Immature natural killer cell (primary cell): Measurements from ENCODE around the gene ZNF423. TPM values are rescaled to one million over a fixed set of nuclear protein-coding genes. Genes with fewer than 3 reads are reported as not detected.

Experiments used
- DNase-seq, 3 donors: peaks; one replicate each; pipeline ENCODE4 v3.0.0; 2022; ENCODE audit warnings: mixed read lengths in 1 of 3
- H3K27ac Mint-ChIP-seq, 6 donors: one replicate each; pipeline ENCODE4 v1.8.0; 2020; ENCODE audit warnings: mixed read lengths in 6 of 6, mild to moderate bottlenecking in 5 of 6, inconsistent platforms in 4 of 6, moderate library complexity in 3 of 6
- H3K27me3 Mint-ChIP-seq, 3 donors: one replicate each; pipeline ENCODE4 v1.8.0; 2020 to 2021; ENCODE audit warnings: low read depth in 3 of 3, mild to moderate bottlenecking in 3 of 3, mixed read lengths in 3 of 3, moderate library complexity in 3 of 3, inconsistent platforms in 1 of 3
- H3K36me3 Mint-ChIP-seq, 3 donors: one replicate each; pipeline ENCODE4 v1.8.0; 2020; ENCODE audit warnings: mixed read lengths in 3 of 3, inconsistent platforms in 2 of 3, mild to moderate bottlenecking in 2 of 3
- H3K4me1 Mint-ChIP-seq, 2 donors: one replicate each; pipeline ENCODE4 v1.8.0; 2020; ENCODE audit warnings: inconsistent platforms in 2 of 2, mild to moderate bottlenecking in 2 of 2, mixed read lengths in 2 of 2, moderate library complexity in 1 of 2
- H3K4me3 Mint-ChIP-seq, 5 donors: one replicate each; pipeline ENCODE4 v1.8.0; 2020; ENCODE audit warnings: mild to moderate bottlenecking in 5 of 5, mixed read lengths in 5 of 5, inconsistent platforms in 3 of 5, moderate library complexity in 3 of 5
- H3K9me3 Mint-ChIP-seq, 6 donors: one replicate each; pipeline ENCODE4 v1.8.0; 2020; ENCODE audit warnings: mild to moderate bottlenecking in 6 of 6, mixed read lengths in 6 of 6, inconsistent platforms in 4 of 6, moderate library complexity in 3 of 6
- polyA plus RNA-seq, 3 donors: library from polyadenylated mRNA; unstranded; fragments of 300-500 nt; fragmentation: Illumina TruSeq; gene quantifications; one replicate each; pipeline ENCODE4 v1.2.3, GENCODE V29; 2021

ZNF423 gene
- polyA plus RNA-seq, 3 donors from 2014 or later = not detected

DNA sequence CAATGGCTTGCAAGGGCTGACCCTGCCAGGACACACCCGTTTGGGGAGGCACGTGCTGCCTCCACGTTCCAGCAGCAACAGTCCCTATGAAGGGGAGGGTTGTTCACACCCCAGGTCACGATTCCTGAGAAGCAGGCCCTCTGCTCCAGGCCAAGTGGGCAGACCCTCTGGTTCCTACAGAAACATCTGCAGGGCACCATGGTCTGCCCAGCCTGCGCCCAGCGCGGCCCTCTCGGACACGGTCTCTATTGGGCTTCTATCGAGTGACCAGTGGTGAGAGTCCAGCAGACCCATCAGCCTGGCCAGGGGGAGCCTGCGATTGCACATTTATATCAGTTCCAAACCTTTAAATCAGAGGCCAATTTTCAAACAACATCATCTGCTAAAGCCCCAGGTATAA lies 128.3 kb downstream of the ZNF423 start:
- no peaks in the 10 kb centered on the region for H3K36me3 Mint-ChIP-seq
- no peak overlapping the region for H3K4me3 Mint-ChIP-seq
- H3K4me1 Mint-ChIP-seq = no peaks in the 10 kb centered on the region
- DNase-seq = no peak
- H3K27me3 Mint-ChIP-seq = peaks cover 0 to 3% (median 2%) of the 10 kb centered on the region in 3 donors
- no peak overlapping the region for H3K27ac Mint-ChIP-seq
- peaks cover 0 to 4% (median 0%) of the 10 kb centered on the region in 6 donors for H3K9me3 Mint-ChIP-seq

DNA sequence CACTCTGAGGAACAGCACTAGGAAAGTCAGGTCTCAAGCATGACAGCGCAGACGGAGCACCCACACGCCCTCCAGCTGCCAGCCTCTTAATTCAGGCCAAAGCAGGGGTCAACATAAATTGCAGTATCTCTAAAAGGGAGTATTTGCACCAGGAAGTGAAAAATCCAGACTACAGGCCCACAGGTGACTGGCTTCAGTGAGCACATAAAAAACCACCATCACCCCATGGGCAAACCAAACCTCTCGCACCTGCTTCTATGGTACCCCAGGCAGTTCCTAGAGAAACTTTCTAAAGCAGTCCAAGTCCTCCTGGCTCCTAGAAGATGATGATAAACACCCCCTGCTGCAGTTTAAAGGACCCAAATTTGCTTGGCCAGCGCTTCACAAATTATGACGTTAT lies 129.8 kb downstream of the ZNF423 start:
- no peak overlapping the region for H3K4me3 Mint-ChIP-seq
- DNase-seq = no peak
- H3K4me1 Mint-ChIP-seq = no peaks in the 10 kb centered on the region
- no peak overlapping the region for H3K27ac Mint-ChIP-seq
- peaks cover 0 to 4% (median 0%) of the 10 kb centered on the region in 6 donors for H3K9me3 Mint-ChIP-seq
- H3K36me3 Mint-ChIP-seq = no peaks in the 10 kb centered on the region
- H3K27me3 Mint-ChIP-seq = peaks cover 0 to 3% (median 2%) of the 10 kb centered on the region in 3 donors

DNA sequence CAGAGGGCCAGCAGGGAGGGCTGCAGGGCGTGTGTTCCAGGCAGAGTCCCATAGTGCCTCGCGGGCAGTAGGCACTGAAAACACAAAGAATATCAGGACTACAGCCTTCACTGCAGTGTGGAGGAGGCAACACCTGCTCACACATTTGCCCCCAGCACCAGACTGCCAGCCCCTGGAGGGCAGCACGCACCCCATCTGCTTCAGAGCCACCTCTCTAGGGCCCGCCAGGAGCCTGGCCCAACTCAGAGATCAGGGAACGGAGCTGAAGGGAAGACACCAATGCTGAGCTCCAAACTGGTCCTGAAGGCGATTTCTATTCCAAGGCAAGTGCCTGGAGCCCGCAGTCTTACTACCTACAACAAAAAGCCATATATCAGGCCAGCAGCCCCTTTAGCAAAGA lies 130.3 kb downstream of the ZNF423 start:
- no peak overlapping the region for H3K27ac Mint-ChIP-seq
- no peak overlapping the region for H3K4me3 Mint-ChIP-seq
- no peak for DNase-seq
- no peaks in the 10 kb centered on the region for H3K4me1 Mint-ChIP-seq
- peaks cover 0 to 3% (median 2%) of the 10 kb centered on the region in 3 donors for H3K27me3 Mint-ChIP-seq
- no peaks in the 10 kb centered on the region for H3K36me3 Mint-ChIP-seq
- H3K9me3 Mint-ChIP-seq = peaks cover 0 to 2% (median 0%) of the 10 kb centered on the region in 6 donors

DNA sequence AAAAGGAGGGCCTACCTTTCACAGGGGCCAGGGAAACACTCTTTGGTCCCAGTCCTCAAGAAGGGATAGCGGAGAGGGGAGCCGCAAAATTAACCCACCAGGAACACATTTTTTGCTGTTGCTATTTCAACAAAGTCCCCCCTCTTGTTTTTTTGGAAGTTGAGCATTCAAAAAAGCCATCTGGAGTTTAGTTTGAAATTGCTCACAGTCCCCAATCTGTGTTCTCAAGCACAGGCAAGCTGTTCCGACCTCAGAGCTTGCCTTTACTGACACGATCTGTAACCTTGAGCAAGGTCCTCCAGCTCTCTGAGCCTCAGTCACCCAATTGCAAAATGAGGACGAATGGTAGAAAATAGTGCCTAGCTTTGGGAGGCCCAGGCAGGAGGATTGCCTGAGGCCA lies 131.1 kb downstream of the ZNF423 start:
- no peaks in the 10 kb centered on the region for H3K36me3 Mint-ChIP-seq
- peaks cover 0 to 2% (median 0%) of the 10 kb centered on the region in 6 donors for H3K9me3 Mint-ChIP-seq
- peaks cover 0 to 2% (median 1%) of the 10 kb centered on the region in 3 donors for H3K27me3 Mint-ChIP-seq
- no peak for DNase-seq
- no peaks in the 10 kb centered on the region for H3K4me1 Mint-ChIP-seq
- H3K4me3 Mint-ChIP-seq = no peak overlapping the region
- no peak overlapping the region for H3K27ac Mint-ChIP-seq

DNA sequence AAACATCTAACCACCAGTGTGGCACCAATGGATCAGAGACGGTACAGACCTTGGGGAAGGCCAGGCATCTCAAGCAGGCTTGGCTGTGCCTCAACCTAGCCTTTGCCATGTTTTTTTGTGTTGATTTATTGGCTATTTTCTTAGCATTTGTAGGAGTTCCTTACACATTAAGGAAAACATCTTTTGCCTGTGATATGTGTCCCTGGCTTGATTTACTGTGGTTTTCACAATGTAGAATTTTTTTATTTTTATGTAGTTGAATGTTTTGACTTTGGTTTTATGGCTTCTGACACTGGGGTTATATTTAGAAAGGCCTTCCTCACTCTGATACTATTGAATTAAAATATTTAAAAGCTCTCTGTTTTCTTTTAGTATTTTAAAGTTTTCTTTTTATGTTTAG lies 132.6 kb downstream of the ZNF423 start:
- DNase-seq = no peak
- peaks cover 0 to 2% (median 0%) of the 10 kb centered on the region in 6 donors for H3K9me3 Mint-ChIP-seq
- no peak overlapping the region for H3K27ac Mint-ChIP-seq
- H3K4me3 Mint-ChIP-seq = no peak overlapping the region
- H3K27me3 Mint-ChIP-seq = peaks cover 0 to 2% (median 0%) of the 10 kb centered on the region in 3 donors
- H3K4me1 Mint-ChIP-seq = no peaks in the 10 kb centered on the region
- H3K36me3 Mint-ChIP-seq = no peaks in the 10 kb centered on the region

DNA sequence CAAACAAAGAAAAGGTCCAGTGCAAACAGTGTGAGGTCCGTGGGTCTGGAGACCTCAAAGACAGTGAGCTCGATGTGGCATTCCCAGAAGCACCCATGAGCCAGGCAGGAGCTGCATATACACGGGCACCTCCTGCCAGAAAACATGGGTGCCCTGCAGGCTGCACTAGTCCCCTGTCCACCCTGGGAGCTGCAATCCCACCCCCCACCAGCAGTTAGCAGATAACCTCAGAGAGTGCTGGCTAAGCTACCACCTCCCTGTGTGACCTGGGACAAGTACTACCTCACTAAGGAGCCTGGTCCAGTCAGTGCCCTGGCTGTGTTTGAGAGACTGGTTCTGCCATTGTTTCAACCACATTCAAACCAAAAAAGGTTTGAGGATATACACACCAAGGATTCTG lies 135.7 kb downstream of the ZNF423 start:
- Mint-ChIP-seq H3K27me3 (no peaks in the 10 kb centered on the region), H3K4me3 (no peak overlapping the region), H3K9me3 (peaks cover 0 to under 1% (median 0%) of the 10 kb centered on the region in 6 donors), H3K4me1 (no peaks in the 10 kb centered on the region), H3K36me3 (no peaks in the 10 kb centered on the region), H3K27ac (no peak overlapping the region)
- DNase-seq = no peak

DNA sequence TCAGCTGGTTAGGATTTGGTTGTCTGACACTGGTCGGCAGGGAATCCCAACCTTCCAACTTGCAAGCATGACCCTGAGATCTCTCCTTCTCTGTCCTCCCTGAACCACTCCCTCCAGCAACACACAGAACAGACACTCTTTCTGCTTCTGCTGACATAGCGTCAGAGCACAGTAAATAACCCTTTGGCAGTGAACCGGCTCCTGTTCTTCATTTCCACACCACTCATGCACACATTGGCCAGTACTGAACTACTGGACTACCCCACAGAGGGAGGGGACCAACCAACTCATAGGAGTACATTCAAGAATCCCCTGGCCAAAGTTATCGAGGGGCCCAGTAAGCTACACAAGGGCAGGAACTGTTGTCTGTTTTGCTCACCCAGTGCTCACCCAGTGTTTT lies 138.2 kb downstream of the ZNF423 start:
- Mint-ChIP-seq H3K4me1 (no peaks in the 10 kb centered on the region), H3K27me3 (no peaks in the 10 kb centered on the region), H3K27ac (no peak overlapping the region), H3K9me3 (no peaks in the 10 kb centered on the region), H3K4me3 (no peak overlapping the region), H3K36me3 (no peaks in the 10 kb centered on the region)
- no peak for DNase-seq

DNA sequence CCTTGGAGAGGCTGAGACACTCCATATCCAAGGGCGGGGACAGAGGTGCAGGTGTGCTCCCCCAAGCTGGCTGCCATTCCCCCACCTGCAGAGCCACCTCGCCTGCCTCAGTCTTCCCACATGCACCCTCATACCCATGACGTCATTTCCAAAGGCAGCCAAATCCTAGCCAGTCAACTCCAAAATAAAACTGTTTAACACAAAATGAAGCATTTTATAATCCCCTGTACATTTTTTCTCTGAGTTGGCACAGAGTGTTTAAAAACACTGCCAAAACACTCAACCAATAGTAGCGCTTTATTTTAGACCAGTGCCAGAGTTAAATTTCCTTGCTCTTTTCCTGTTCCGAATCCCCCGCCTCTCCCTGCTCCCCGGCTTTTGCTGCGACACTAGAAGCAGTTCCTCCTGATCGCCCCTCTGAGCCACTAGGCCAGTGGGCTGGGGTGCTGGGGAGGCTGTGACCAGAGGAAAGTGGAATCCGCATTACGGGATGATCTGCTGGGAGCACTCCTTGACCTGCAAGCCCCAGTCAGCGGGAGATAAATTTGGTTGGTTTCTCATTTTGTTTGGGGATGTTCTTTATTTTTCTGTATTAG lies 139.5 kb downstream of the ZNF423 start:
- no peak for DNase-seq
- Mint-ChIP-seq H3K9me3 (no peaks in the 10 kb centered on the region), H3K36me3 (no peaks in the 10 kb centered on the region), H3K27ac (no peak overlapping the region), H3K4me3 (no peak overlapping the region), H3K4me1 (no peaks in the 10 kb centered on the region), H3K27me3 (no peaks in the 10 kb centered on the region)

DNA sequence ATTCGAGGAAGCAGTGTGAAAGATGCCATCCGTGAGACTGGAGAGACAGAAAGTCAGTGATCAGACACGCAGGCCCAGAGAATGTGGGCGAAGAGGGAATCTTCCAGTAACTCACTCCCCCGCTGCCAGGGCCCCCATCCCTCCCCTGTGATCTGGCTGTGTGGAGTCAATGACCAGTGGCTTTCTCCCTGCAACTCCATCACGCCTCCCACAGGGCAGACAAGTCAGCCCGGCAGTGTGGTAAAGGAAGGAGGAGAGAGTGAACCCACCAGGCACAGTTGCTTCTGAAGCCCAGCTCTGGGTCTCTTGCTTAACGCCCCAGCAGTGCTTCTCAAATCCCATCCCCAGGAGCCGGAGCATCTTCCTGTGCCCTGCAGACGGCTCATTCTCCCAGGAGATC lies 142.1 kb downstream of the ZNF423 start:
- H3K9me3 Mint-ChIP-seq = no peaks in the 10 kb centered on the region
- no peak for DNase-seq
- no peak overlapping the region for H3K4me3 Mint-ChIP-seq
- H3K4me1 Mint-ChIP-seq = no peaks in the 10 kb centered on the region
- H3K27me3 Mint-ChIP-seq = no peaks in the 10 kb centered on the region
- no peaks in the 10 kb centered on the region for H3K36me3 Mint-ChIP-seq
- no peak overlapping the region for H3K27ac Mint-ChIP-seq

DNA sequence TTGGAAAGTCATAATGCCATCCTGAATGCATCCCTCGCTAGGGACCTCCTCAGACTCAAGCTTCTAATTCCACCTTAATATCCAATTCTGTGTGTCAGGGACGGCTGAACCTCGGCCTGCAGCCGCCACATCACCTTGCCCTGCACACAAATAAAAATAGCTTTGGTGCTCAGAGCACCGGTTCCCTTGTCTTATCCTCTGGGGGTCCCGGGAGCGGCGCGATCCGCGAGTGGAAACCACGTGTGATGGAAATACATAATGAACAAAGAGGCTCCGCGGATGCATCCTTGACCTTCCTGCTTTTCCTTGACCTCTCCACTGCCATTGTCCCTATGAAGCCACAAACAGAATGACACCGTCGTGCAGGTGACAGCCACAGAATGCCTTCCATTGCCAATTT lies 143.4 kb downstream of the ZNF423 start:
- no peaks in the 10 kb centered on the region for H3K4me1 Mint-ChIP-seq

DNA sequence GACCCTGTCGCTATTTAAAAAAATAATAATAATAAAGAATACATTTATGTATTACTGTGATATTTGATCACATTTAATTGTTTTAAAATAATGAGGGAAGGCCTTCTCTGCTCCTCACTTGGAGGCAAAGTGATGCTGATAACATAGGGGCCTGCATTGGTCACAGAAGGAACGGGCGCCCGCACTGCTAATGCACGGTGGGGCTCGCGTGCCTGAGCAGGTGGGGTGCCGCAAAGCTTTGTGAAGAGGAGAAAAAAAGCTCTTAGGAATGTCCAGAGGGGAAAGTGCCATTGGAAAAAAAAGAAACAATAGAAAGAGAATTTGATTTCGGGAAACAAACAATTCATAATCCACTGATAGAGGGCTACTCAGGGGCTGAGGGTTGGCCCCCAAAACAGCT lies 143.8 kb downstream of the ZNF423 start:
- Mint-ChIP-seq H3K27me3 (peaks cover 0 to 3% (median 0%) of the 10 kb centered on the region in 3 donors), H3K9me3 (no peaks in the 10 kb centered on the region), H3K27ac (no peak overlapping the region), H3K36me3 (no peaks in the 10 kb centered on the region), H3K4me3 (no peak overlapping the region), H3K4me1 (no peaks in the 10 kb centered on the region)
- DNase-seq = no peak

More for the DNA sequence above, 143.4 kb downstream of the ZNF423 start:
- Mint-ChIP-seq H3K36me3 (no peaks in the 10 kb centered on the region), H3K4me3 (no peak overlapping the region), H3K27me3 (peaks cover 0 to 2% (median 0%) of the 10 kb centered on the region in 3 donors), H3K27ac (no peak overlapping the region), H3K9me3 (no peaks in the 10 kb centered on the region)
- DNase-seq = no peak

DNA sequence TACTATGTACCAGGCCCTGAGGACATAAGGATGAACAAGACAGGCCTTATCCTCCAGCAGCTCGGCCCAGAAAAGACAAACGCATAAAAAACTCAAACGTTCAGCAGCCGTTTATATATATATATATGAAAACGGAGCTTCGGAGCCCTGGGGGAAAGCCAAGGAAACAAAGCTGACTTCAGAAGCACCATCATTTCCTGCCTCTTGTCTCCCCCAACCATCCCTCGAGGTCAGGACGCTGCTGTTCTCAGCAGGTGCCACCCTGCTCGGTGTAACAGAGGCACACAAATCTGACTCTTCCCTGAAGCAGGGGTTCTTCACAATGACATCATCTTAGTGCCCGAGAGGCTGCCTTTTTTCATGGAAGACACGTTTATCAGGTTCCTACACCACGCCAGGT lies 146.9 kb downstream of the ZNF423 start:
- Mint-ChIP-seq H3K4me3 (no peak overlapping the region), H3K9me3 (no peaks in the 10 kb centered on the region), H3K27ac (no peak overlapping the region)

DNA sequence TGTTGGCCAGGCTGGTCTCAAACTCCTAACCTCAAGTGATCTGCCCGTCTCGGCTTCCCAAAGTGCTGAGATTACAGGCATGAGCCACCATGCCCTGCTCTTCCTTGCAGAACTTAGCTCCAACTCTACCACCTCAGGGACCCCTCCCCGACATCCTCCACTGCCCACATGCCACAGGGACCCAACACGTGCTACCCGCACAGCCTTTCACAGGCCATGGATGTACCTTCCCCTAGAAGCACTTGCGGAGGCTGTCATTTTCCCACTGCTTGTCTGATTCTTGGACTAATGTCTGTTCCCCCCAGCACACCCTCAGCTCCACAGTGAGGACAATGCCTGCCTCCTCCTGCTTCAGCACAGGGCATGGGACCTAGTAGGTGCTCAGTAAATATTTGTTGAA lies 147.4 kb downstream of the ZNF423 start:
- Mint-ChIP-seq H3K4me3 (no peak overlapping the region), H3K9me3 (no peaks in the 10 kb centered on the region), H3K36me3 (no peaks in the 10 kb centered on the region), H3K27ac (no peak overlapping the region), H3K27me3 (peaks cover 0 to 4% (median 3%) of the 10 kb centered on the region in 3 donors), H3K4me1 (no peaks in the 10 kb centered on the region)
- DNase-seq = no peak

More for the DNA sequence above, 146.9 kb downstream of the ZNF423 start:
- Mint-ChIP-seq H3K36me3 (no peaks in the 10 kb centered on the region), H3K4me1 (no peaks in the 10 kb centered on the region), H3K27me3 (peaks cover 0 to 4% (median 3%) of the 10 kb centered on the region in 3 donors)
- DNase-seq = no peak

DNA sequence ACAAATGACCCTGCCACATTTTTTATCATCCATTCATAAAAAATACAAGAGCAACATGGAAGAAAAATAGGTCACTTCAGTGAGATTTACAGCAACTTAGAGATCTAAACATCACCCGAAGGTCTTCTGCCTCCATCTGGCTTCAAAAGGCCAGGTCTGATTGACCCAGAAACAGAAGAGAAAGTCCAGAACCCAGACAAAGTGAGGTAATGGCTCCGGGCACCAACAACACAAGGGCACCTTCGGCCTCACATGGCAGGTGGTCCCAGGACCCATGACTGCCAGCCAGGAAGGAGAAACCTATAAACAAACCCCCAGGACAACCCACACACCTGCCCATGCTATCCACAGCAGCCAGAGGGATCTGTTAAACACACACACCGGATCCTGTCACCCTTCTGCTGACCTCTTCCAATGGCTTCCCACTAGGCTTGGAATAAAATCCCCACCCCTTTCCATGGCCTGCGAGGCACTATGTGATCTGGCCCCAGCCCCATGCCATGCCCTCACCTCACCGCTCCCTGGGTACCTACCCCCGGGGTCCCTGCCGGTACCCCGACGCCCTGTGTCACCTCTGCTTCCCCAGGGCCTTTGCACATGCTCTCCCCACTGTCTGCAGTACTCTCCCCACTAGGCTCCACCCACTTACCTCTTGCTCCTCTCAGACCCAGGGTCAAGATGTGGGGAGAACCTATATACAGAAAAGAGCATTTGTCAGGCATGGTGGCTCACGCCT lies 149.1 kb downstream of the ZNF423 start:
- H3K9me3 Mint-ChIP-seq = no peaks in the 10 kb centered on the region
- H3K4me3 Mint-ChIP-seq = no peak overlapping the region
- no peak overlapping the region for H3K27ac Mint-ChIP-seq
- no peaks in the 10 kb centered on the region for H3K36me3 Mint-ChIP-seq
- no peaks in the 10 kb centered on the region for H3K4me1 Mint-ChIP-seq
- H3K27me3 Mint-ChIP-seq = peaks cover 0 to 4% (median 3%) of the 10 kb centered on the region in 3 donors
- DNase-seq = no peak
